ENCODE measurements around the gene FHL5.

The FHL5 gene

DNA sequence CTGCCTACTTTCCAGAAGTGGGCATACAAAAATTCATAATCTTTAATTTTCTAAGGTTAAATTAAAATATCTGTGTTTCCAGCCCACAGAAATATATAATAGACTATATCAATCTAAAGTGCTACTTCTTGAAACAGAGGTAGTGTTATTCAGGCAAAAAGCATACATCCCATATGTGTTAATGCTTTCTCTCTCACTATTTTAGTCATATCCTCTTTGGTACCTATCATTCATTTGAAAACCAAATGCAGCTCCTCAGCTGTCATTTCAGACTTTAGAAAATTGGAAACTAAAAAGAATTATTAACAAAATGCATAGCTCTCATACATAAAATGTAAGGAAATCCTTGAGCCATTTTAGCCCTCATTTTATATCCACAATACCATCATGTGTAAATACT lies 925 bp downstream of the FHL5 start:
- H3K4me3 ChIP-seq (ENCODE audit: control insufficient read depth, low read depth, low read length): no peak overlapping the region
- DNase-seq (ENCODE audit: low read depth): no peak
- TF ChIP-seq, protein P1, sequence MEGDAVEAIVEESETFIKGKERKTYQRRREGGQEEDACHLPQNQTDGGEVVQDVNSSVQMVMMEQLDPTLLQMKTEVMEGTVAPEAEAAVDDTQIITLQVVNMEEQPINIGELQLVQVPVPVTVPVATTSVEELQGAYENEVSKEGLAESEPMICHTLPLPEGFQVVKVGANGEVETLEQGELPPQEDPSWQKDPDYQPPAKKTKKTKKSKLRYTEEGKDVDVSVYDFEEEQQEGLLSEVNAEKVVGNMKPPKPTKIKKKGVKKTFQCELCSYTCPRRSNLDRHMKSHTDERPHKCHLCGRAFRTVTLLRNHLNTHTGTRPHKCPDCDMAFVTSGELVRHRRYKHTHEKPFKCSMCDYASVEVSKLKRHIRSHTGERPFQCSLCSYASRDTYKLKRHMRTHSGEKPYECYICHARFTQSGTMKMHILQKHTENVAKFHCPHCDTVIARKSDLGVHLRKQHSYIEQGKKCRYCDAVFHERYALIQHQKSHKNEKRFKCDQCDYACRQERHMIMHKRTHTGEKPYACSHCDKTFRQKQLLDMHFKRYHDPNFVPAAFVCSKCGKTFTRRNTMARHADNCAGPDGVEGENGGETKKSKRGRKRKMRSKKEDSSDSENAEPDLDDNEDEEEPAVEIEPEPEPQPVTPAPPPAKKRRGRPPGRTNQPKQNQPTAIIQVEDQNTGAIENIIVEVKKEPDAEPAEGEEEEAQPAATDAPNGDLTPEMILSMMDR (conservative IDR thresholded peaks at IDR 0.05; ENCODE audit: control insufficient read depth, insufficient read depth, low read depth, low read length): no peak

DNA sequence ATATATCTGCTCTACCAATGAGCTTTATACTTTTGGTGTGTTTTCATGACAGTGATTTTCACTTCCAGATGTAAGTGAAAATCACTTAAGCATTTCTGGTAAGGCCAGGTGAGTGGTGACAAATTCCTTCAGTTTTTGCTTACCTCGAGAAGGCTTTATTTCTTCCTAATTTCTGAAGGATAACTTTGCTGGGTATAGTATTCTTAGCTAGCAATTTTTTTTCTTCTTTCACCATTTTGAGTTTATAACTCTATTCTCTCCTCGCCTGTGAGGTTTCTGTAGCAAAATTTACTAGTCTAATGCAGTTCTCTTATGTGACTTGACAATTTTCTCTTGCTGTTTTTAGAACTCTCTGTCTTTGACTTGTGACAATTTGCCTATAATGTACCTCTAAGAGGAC lies 7.1 kb downstream of the FHL5 start:
- DNase-seq (ENCODE audit: low read depth): no peak
- H3K4me3 ChIP-seq (ENCODE audit: control insufficient read depth, low read depth, low read length): no peak overlapping the region
- TF ChIP-seq, protein P1 (conservative IDR thresholded peaks at IDR 0.05; ENCODE audit: control insufficient read depth, insufficient read depth, low read depth, low read length): no peak

GRCh38 chr6:96571551-96571950 lies 8.6 kb downstream of the FHL5 start:
- DNase-seq (ENCODE audit: low read depth): no peak
- TF ChIP-seq, protein P1 (conservative IDR thresholded peaks at IDR 0.05; ENCODE audit: control insufficient read depth, insufficient read depth, low read depth, low read length): no peak

GRCh38 chr6:96575359-96575758 lies 12.4 kb downstream of the FHL5 start:
- TF ChIP-seq, protein P1 (conservative IDR thresholded peaks at IDR 0.05; ENCODE audit: control insufficient read depth, insufficient read depth, low read depth, low read length): no peak
- no peak overlapping the region for H3K4me3 ChIP-seq (ENCODE audit: control insufficient read depth, low read depth, low read length)
- DNase-seq (ENCODE audit: low read depth): no peak

More at GRCh38 chr6:96571551-96571950, 8.6 kb downstream of the FHL5 start:
- no peak overlapping the region for H3K4me3 ChIP-seq (ENCODE audit: control insufficient read depth, low read depth, low read length)

DNA sequence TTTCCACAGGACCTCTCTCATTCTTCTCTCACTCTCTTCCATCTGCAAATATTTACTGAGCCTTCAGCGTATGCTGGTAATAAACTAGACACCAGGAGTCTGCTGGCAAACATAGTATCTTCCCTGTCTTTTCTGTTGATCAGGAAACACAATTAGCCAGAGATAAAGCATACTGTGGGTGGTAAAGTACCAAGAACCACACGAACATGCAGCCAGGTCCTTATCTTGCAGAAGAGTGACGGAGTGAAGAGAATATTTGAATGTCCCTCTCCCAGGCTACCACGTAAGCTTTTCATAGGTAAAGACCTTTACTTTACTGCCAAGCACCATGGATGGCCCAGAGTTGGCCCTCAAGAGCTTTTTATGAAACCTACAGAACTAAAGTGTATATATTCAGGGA lies 13.3 kb downstream of the FHL5 start:
- no peak overlapping the region for H3K4me3 ChIP-seq (ENCODE audit: control insufficient read depth, low read depth, low read length)
- TF ChIP-seq, protein P1 (conservative IDR thresholded peaks at IDR 0.05; ENCODE audit: control insufficient read depth, insufficient read depth, low read depth, low read length): no peak
- no peak for DNase-seq (ENCODE audit: low read depth)

GRCh38 chr6:96582021-96582420 lies 19.1 kb downstream of the FHL5 start:
- TF ChIP-seq, protein P1 (conservative IDR thresholded peaks at IDR 0.05; ENCODE audit: control insufficient read depth, insufficient read depth, low read depth, low read length): no peak
- no peak for DNase-seq (ENCODE audit: low read depth)
- H3K4me3 ChIP-seq (ENCODE audit: control insufficient read depth, low read depth, low read length): no peak overlapping the region

DNA sequence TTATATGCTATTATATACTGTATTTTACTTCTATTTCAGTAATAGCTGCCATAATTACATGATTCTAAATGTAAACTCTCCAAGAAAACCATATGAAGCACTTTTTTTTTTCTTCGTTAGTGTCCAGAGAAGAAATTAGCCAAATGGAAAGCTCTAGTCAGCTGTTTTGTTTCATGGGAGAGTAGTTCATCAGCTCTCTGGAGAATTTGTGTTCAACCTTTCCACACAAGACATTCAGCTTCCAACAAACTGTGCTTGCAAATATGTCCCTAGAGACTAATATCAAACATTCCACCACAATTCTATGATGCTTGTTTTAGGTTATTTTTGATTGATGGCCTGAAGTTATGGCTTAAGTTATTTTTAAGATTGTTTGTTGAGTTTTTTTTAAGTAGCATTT lies 19.5 kb downstream of the FHL5 start:
- no peak for DNase-seq (ENCODE audit: low read depth)
- TF ChIP-seq, protein P1 (conservative IDR thresholded peaks at IDR 0.05; ENCODE audit: control insufficient read depth, insufficient read depth, low read depth, low read length): no peak
- H3K4me3 ChIP-seq (ENCODE audit: control insufficient read depth, low read depth, low read length): no peak overlapping the region
